ENCODE results near the gene RTP2. TPM values are rescaled to one million over a fixed set of nuclear protein-coding genes. Genes with fewer than 3 reads are reported as not detected.
A peak's percentile ranks its signal among the peaks of the same experiment; 100 is the strongest.

The RTP2 gene
- total RNA-seq, 2 experiments from 2014 or later, result not detected

GRCh38 chr3:187744169-187745151 lies 42.1 kb upstream of the RTP2 start:
- H3K27ac Mint-ChIP-seq, result peak overlapping the region; percentile 98
- peaks cover 52% of the 10 kb centered on the region for H3K4me1 Mint-ChIP-seq (ENCODE audit: low read depth)
- no peak for ATAC-seq
- peaks cover 6% of the 10 kb centered on the region for H3K36me3 Mint-ChIP-seq (ENCODE audit: low read depth)
- H3K27me3 Mint-ChIP-seq, result no peaks in the 10 kb centered on the region
- intact Hi-C loops (cut with micrococcal nuclease), result loop anchor here (5.0 to 10.0 kb wide), 9 partner anchors 318 to 1290 kb away; no protein-coding TSS in a partner anchor
- DNase-seq, result peak; percentile 62
- no peak for TF ChIP-seq CTCF (IDR thresholded peaks at IDR 0.05)
- no peaks in the 10 kb centered on the region for H3K9me3 Mint-ChIP-seq
- CTCF ChIA-PET, result interaction anchor here (0.9 to 5.3 kb wide), 12 partner anchors 56 to 1210 kb away, joined by 3 to 79 read pairs (median 6); no protein-coding TSS in a partner anchor
- peak overlapping the region; percentile 93 for H3K4me3 Mint-ChIP-seq
- POLR2A ChIA-PET, result interaction anchor here (0.7 to 9.0 kb wide), 29 partner anchors 26 to 1387 kb away, joined by 3 to 134 read pairs (median 4); no protein-coding TSS in a partner anchor

GRCh38 chr3:187743195-187744141 lies 41.1 kb upstream of the RTP2 start:
- no peak for ATAC-seq
- no peak for TF ChIP-seq CTCF (IDR thresholded peaks at IDR 0.05)
- H3K4me3 Mint-ChIP-seq, result peak overlapping the region; percentile 93
- peak; percentile 83 for DNase-seq
- peaks cover 6% of the 10 kb centered on the region for H3K36me3 Mint-ChIP-seq (ENCODE audit: low read depth)
- H3K9me3 Mint-ChIP-seq, result no peaks in the 10 kb centered on the region
- H3K27ac Mint-ChIP-seq, result peak overlapping the region; percentile 98
- intact Hi-C loops (cut with micrococcal nuclease), result loop anchor here (2.0 to 10.0 kb wide), 9 partner anchors 231 to 1291 kb away; no protein-coding TSS in a partner anchor
- no peaks in the 10 kb centered on the region for H3K27me3 Mint-ChIP-seq
- H3K4me1 Mint-ChIP-seq (ENCODE audit: low read depth), result peaks cover 44% of the 10 kb centered on the region
- ChIA-PET CTCF (interaction anchor here (0.6 to 2.8 kb wide), 13 partner anchors 9 to 1402 kb away, joined by 3 to 22 read pairs (median 3); partner anchors contain the start of gene LPP), POLR2A (interaction anchor here (0.6 to 9.0 kb wide), 29 partner anchors 60 to 1388 kb away, joined by 3 to 134 read pairs (median 3); partner anchors contain the start of gene LPP)

GRCh38 chr3:187742351-187743171 lies 40.2 kb upstream of the RTP2 start:
- Mint-ChIP-seq H3K36me3 (ENCODE audit: low read depth) (peaks cover 6% of the 10 kb centered on the region), H3K4me1 (ENCODE audit: low read depth) (peaks cover 36% of the 10 kb centered on the region), H3K4me3 (peak overlapping the region; percentile 93), H3K27me3 (no peaks in the 10 kb centered on the region), H3K27ac (peak overlapping the region; percentile 98), H3K9me3 (no peaks in the 10 kb centered on the region)
- CTCF ChIA-PET, result interaction anchor here (0.6 to 2.8 kb wide), 19 partner anchors 8 to 1402 kb away, joined by 3 to 22 read pairs (median 3); partner anchors contain the start of gene LPP
- TF ChIP-seq CTCF (IDR thresholded peaks at IDR 0.05), result no peak
- ATAC-seq (no peak), DNase-seq (peak; percentile 54)
- intact Hi-C loops (cut with micrococcal nuclease), result loop anchor here (2.0 to 10.0 kb wide), 9 partner anchors 232 to 1292 kb away; no protein-coding TSS in a partner anchor
- POLR2A ChIA-PET, result interaction anchor here (0.5 to 9.0 kb wide), 20 partner anchors 61 to 1015 kb away, joined by 3 to 134 read pairs (median 4); partner anchors contain the start of gene LPP

Data from activated CD8-positive, alpha-beta T cell treated with anti-CD3 and anti-CD28 coated beads for 36 hours (primary cell).